Panc1 (cell line): ENCODE results near the gene MRTFA.

Experiments used
- POLR2AphosphoS5 ChIP-seq: IDR thresholded peaks from 2 replicates; pipeline ENCODE4 v1.6.1; 2012; ENCODE audit warnings: mild to moderate bottlenecking, low read depth, low read length, moderate library complexity
- REST ChIP-seq, 2 experiments: IDR thresholded peaks; 2 replicates each; pipeline ENCODE4 v1.6.1; 2011 to 2012; ENCODE audit warnings: low read depth in 2 of 2, control low read depth in 1 of 2, low read length in 1 of 2, mild to moderate bottlenecking in 1 of 2, moderate library complexity in 1 of 2; ENCODE audit not compliant: insufficient read depth in 1 of 2
- SIN3A ChIP-seq: IDR thresholded peaks from 2 replicates; pipeline ENCODE4 v1.6.1; 2012; ENCODE audit warnings: low read depth, mild to moderate bottlenecking, low read length, moderate library complexity, borderline replicate concordance; ENCODE audit not compliant: insufficient read depth
- TF ChIP-seq, protein P1 (sequence below): fragments of 450-650 bp; IDR thresholded peaks from 2 replicates; pipeline ENCODE4 v1.5.1; 2017; ENCODE audit warnings: mild to moderate bottlenecking

- no peak for TF ChIP-seq SIN3A
- no peak for TF ChIP-seq POLR2AphosphoS5
- TF ChIP-seq, protein P1, sequence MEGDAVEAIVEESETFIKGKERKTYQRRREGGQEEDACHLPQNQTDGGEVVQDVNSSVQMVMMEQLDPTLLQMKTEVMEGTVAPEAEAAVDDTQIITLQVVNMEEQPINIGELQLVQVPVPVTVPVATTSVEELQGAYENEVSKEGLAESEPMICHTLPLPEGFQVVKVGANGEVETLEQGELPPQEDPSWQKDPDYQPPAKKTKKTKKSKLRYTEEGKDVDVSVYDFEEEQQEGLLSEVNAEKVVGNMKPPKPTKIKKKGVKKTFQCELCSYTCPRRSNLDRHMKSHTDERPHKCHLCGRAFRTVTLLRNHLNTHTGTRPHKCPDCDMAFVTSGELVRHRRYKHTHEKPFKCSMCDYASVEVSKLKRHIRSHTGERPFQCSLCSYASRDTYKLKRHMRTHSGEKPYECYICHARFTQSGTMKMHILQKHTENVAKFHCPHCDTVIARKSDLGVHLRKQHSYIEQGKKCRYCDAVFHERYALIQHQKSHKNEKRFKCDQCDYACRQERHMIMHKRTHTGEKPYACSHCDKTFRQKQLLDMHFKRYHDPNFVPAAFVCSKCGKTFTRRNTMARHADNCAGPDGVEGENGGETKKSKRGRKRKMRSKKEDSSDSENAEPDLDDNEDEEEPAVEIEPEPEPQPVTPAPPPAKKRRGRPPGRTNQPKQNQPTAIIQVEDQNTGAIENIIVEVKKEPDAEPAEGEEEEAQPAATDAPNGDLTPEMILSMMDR = no peak
- TF ChIP-seq REST (IDR thresholded peaks at IDR 0.05; ENCODE audit: insufficient read depth in 1 of 2, low read depth in 2 of 2, low read length in 1 of 2) = no peak
These were observed 207.0 kb downstream of the MRTFA start for GRCh38 chr22:40429481-40429880.
